ENCODE data around the gene SLC38A9. TPM values are rescaled to one million over a fixed set of nuclear protein-coding genes. Genes with fewer than 3 reads are reported as not detected.

Gene SLC38A9
- total RNA-seq, 1 donor from 2014 or later: 36.6 TPM

GRCh38 chr5:55672477-55672911 is 39.6 kb downstream of the SLC38A9 start:
- Mint-ChIP-seq H3K4me3 (no peak overlapping the region), H3K4me1 (ENCODE audit: unreplicated experiment) (peaks cover 23% of the 10 kb centered on the region), H3K36me3 (peaks cover 5% of the 10 kb centered on the region), H3K9me3 (no peaks in the 10 kb centered on the region), H3K27ac (no peak overlapping the region), H3K27me3 (no peaks in the 10 kb centered on the region)
- no peak for DNase-seq (ENCODE audit: extremely low spot score, unreplicated experiment)
- no peak for TF ChIP-seq CTCF (conservative IDR thresholded peaks at IDR 0.05)

DNA sequence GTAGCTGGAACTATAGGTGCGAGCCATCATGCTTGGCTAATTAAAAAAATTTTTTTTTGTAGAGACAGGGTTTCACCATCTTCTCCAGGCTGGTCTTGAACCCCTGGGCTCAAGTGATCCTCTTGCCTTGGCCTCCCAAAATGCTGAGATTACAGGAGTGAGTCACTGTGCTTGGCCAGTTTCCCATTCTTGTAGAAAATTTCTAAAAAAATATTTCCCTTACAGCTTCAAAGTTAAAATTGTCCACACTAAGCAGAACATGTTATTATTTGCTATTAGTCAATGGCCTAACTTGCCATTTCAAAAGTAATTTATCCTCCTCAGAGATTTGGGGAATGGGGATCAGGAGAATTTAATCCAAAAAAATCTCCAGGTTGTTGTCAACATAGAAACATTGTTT is 40.1 kb downstream of the SLC38A9 start:
- H3K9me3 Mint-ChIP-seq: no peaks in the 10 kb centered on the region
- no peak for TF ChIP-seq CTCF (conservative IDR thresholded peaks at IDR 0.05)
- peaks cover 5% of the 10 kb centered on the region for H3K36me3 Mint-ChIP-seq
- no peaks in the 10 kb centered on the region for H3K27me3 Mint-ChIP-seq
- no peak overlapping the region for H3K4me3 Mint-ChIP-seq
- DNase-seq (ENCODE audit: extremely low spot score, unreplicated experiment): no peak
- peaks cover 23% of the 10 kb centered on the region for H3K4me1 Mint-ChIP-seq (ENCODE audit: unreplicated experiment)
- H3K27ac Mint-ChIP-seq: no peak overlapping the region

GRCh38 chr5:55668356-55668755 is 43.8 kb downstream of the SLC38A9 start:
- Mint-ChIP-seq H3K27ac (peak overlapping the region; percentile 38), H3K27me3 (no peaks in the 10 kb centered on the region), H3K4me1 (ENCODE audit: unreplicated experiment) (peaks cover 14% of the 10 kb centered on the region), H3K9me3 (no peaks in the 10 kb centered on the region), H3K4me3 (no peak overlapping the region), H3K36me3 (peaks cover 5% of the 10 kb centered on the region)
- DNase-seq (ENCODE audit: extremely low spot score, unreplicated experiment): no peak
- TF ChIP-seq CTCF (conservative IDR thresholded peaks at IDR 0.05): no peak

DNA sequence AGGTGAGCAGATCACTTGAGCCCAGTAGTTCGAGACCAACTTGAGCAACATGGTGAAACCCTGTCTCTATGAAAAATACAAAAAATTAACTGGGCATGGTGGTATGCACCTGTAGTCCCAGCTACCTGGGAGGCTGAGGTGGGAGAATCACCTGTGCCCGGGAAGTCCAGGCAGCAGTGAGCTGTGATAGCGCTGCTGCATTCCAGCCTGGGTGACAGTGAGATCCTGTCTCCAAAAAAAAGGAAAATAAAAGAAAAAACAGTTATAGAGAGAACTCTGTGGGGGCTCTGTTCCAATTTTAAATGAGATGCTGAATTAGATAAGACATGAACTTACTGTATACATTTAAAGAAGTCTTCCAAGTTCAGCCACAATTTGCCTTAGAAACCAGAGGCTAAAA is 44.2 kb downstream of the SLC38A9 start:
- Mint-ChIP-seq H3K4me3 (no peak overlapping the region), H3K9me3 (no peaks in the 10 kb centered on the region), H3K4me1 (ENCODE audit: unreplicated experiment) (peaks cover 10% of the 10 kb centered on the region), H3K27me3 (no peaks in the 10 kb centered on the region), H3K27ac (no peak overlapping the region), H3K36me3 (peaks cover 5% of the 10 kb centered on the region)
- no peak for TF ChIP-seq CTCF (conservative IDR thresholded peaks at IDR 0.05)
- no peak for DNase-seq (ENCODE audit: extremely low spot score, unreplicated experiment)

DNA sequence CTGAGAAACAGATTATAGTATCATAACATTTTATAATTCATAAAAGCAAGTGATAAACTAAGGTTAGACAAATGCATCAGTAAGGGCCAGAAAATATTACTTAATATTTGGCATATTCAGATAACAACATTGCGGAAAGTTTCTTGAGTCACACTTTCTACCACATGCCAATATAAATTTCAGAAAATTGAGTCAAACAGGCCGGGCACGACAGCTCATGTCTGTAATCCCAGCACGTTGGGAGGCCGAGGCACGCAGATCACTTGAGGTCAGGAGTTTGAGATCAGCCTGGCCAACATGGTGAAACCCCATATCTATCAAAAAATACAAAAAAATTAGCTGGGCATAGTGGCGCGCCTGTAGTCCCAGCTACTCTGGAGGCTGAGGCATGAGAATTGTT is 47.1 kb downstream of the SLC38A9 start:
- H3K9me3 Mint-ChIP-seq: no peaks in the 10 kb centered on the region
- H3K27ac Mint-ChIP-seq: no peak overlapping the region
- H3K4me1 Mint-ChIP-seq (ENCODE audit: unreplicated experiment): peaks cover 4% of the 10 kb centered on the region
- H3K36me3 Mint-ChIP-seq: peaks cover 15% of the 10 kb centered on the region
- DNase-seq (ENCODE audit: extremely low spot score, unreplicated experiment): no peak
- H3K27me3 Mint-ChIP-seq: no peaks in the 10 kb centered on the region
- no peak overlapping the region for H3K4me3 Mint-ChIP-seq
- TF ChIP-seq CTCF (conservative IDR thresholded peaks at IDR 0.05): no peak

DNA sequence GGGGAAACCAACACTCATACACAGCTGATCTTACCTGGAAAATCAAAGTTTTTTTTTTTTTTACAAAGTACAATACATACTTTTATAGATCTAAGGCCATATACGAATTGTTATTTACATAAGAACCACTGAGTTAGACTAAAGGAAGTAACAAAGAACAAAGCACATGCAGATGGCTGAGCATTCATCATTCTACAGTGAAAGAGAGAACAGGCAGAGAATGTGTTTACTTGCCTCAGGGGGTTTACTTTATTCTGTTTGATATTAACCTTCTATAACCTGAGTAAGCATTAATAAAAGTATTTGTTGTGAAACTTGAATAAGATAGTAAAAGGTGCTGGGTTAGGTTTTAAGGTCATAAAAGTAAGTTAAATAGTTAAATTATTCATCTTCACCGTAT is 54.7 kb downstream of the SLC38A9 start:
- Mint-ChIP-seq H3K4me3 (no peak overlapping the region), H3K4me1 (ENCODE audit: unreplicated experiment) (no peaks in the 10 kb centered on the region), H3K36me3 (peaks cover 17% of the 10 kb centered on the region), H3K27ac (no peak overlapping the region), H3K9me3 (no peaks in the 10 kb centered on the region), H3K27me3 (no peaks in the 10 kb centered on the region)
- TF ChIP-seq CTCF (conservative IDR thresholded peaks at IDR 0.05): no peak
- DNase-seq (ENCODE audit: extremely low spot score, unreplicated experiment): no peak

Data from type B pancreatic cell (in vitro differentiated cells).